HG02852 (cell line): Measurements from ENCODE around the gene PIM3.

Experiments used
- ATAC-seq: cut with Tn5 transposase; IDR thresholded peaks from one replicate; pipeline ENCODE4 v1.9.1; 2021; ENCODE audit warnings: mild to moderate bottlenecking, moderate library complexity; ENCODE audit not compliant: unreplicated experiment

Gene PIM3

GRCh38 chr22:49954991-49955580 lies 5.5 kb upstream of the PIM3 start:
- ATAC-seq, result no peak

DNA sequence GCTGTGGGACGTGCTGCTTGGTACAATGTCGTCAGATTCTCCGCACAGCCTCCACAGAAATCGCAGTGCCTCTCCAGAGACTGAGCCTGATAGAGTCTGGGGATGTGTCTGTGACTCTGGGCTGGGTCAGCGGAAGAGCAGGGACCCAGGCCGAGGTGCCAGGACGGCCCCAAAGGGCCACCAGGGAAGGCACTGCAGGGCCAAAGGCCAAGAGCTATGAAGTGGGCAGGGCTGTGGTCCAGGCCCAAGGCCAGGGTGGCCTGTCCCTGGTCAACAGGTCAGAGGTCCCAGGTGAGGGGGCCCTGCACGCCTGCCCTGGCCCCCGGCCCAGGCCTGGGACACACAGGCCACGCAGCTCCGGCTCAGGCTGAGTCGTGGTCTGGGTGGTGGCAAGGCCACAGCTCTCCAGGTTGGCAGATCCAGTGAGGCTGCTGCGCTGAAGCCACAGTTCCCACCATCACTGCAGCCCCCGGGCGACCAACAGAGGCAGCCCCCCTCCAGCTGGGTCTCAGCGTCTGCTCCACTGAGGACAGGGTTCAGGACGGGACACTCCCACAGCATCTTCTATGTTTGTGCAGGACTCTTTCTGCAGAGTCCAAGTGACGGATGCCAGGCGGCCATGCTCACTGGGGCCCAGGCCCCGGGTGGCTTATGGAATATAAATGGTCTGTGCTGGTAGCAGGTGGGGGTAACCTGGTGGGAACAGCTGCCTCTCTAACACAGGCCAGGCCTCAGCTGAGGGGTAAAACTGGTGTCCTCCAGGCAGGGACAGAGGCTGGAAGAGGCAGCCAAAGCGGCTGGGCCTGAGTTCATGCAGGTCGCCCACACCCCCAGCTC lies 4.8 kb upstream of the PIM3 start:
- no peak for ATAC-seq

DNA sequence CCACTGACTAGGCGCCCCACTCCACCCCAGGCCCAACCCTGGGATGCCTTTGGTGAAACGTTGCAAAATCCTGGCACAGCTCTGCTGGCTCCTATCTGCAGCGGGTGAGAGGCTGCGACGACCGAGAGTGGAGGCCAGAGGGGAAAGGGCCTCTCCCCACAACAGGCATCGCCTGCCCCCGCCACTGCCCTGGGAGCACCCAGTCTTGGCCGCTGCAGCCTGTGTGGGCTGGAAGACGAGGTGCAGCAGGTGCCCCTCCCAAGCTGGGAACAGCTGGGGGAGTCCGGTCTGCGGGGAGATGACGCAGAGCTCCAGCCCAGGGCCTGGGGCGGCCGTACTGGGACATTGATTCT lies 4.2 kb upstream of the PIM3 start:
- ATAC-seq, result no peak

DNA sequence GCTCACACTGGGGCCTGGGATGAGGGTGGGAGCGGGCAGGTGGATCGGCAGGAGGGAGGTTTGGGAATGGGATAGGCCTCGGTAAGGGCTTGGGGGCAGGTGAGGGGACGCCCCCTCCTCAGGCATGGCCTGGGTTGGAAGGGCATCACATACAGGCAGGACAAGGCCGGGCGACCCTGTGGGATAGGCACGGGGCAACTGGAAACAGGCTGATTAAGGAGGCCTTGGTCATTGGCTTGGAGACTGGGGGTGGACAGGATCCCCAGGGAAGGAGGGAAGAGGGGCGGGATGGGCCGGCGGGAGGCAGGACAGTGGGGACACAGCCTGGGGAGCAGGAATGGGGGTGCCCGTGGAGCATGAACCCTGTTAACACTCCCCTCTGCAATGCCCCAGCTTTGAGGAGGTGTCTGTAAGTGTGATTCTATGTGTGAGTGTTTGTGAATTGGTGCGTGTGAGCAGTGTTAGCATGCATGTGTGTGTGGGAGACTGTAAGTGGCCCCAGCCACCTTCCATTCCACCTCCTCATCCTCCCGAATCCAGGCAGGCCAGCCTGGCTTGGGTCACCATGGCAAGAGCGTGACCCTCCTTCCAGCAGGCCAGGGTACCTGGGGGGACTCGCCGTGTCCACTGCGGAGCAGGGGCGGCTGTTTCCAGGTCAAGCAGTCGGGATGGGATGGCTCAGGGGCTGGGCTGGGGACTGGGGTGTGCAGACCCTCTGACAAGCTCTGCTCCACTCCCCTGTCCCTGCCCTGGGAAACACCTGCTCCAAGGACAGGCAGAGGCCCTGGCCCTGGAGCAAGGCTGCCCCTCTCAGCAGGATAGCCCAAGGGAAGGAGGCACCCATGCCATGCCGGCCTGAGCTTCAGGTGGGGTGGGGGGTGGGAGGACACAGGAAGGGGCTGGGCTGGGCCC lies 3.4 kb upstream of the PIM3 start:
- ATAC-seq, result no peak

GRCh38 chr22:49957826-49958365 lies 2.7 kb upstream of the PIM3 start:
- ATAC-seq, result no peak

- no peak for ATAC-seq
Observed at GRCh38 chr22:49958366-49958921, 2.1 kb upstream of the PIM3 start.

DNA sequence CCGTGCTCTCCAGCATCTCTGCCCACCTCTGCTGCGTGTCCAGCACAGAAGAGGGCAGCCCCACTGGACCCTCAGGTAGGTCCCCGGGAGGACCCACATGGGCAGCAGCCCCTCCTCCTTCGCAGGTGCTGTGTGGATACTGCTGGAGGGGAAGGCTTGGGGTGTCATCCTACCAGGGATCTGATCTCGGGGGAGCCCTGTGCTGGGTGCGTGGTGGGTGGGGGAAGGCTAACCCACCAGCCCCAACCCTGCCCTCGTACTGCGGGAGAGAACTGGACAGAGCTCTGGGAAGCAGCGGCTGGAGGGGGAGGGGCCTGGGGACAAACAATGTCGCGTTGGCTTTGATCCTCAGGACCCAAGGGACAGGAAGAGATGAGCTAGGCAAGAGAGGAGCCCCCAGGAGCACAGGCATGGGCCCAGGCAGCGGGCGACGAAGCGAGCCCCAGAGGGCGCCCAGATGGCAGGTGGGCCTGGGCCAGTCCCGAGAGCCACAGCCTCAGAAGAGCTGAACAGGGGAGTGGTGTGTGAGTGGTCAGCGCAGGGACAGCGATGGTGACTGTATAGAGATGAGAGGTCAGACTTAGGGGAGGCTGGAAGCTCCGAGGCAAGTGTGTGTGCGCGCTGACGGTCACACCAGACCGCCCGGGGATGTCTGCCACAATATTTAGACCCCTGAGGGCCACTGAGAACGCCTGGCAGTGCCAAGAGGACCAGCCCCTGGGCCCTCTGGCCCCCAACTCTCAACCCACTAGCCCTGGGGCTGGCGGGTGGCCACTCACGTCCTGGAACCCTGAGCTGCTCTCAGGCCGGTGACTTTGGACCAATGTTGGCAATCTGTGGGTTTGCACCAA lies 1.4 kb upstream of the PIM3 start:
- no peak for ATAC-seq

DNA sequence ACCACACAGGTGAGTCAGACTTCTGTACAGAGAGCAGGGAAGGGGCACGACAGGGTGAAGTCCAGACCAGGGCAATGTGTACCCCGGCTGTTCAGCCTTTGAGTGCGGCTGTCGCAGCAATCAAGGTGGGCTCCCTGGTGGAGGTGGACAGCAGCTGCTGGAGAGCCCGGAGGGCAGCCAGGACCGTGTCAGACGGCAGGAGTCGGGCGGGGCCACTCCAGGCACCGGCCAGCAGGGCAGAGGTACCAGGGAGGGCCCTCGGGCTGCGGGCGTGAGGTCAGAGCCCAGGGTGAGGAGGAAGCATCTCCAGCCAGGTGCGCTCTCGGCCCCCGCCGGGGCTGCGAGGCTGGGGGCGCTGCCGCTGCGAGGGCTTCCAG lies 802 bp upstream of the PIM3 start:
- peak; percentile 13 for ATAC-seq

DNA sequence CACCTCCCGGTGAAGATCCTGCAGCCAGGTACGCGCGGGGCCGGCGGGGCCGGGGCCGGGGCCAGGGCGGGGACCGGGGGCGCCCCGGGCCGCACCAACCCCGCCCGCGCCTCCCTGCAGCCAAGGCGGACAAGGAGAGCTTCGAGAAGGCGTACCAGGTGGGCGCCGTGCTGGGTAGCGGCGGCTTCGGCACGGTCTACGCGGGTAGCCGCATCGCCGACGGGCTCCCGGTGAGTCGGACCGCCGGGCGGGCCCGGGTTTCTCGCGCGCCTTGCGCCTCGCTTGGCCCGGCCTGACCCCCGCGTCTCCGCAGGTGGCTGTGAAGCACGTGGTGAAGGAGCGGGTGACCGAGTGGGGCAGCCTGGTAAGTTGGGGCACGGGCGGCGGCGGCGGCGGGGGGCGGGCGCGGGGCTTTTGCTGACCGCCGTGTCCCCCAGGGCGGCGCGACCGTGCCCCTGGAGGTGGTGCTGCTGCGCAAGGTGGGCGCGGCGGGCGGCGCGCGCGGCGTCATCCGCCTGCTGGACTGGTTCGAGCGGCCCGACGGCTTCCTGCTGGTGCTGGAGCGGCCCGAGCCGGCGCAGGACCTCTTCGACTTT lies 531 bp downstream of the PIM3 start:
- ATAC-seq, result peak; percentile 1

- no peak for ATAC-seq
Observed at GRCh38 chr22:49961601-49962011, 1.0 kb downstream of the PIM3 start.

- no peak for ATAC-seq
Observed at GRCh38 chr22:49962012-49962750, 1.6 kb downstream of the PIM3 start.

GRCh38 chr22:49962751-49963646 lies 2.4 kb downstream of the PIM3 start:
- ATAC-seq, result no peak

DNA sequence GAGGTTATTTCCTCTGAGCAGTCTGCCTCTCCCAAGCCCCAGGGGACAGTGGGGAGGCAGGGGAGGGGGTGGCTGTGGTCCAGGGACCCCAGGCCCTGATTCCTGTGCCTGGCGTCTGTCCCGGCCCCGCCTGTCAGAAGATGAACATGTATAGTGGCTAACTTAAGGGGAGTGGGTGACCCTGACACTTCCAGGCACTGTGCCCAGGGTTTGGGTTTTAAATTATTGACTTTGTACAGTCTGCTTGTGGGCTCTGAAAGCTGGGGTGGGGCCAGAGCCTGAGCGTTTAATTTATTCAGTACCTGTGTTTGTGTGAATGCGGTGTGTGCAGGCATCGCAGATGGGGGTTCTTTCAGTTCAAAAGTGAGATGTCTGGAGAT lies 3.1 kb downstream of the PIM3 start:
- ATAC-seq, result no peak

DNA sequence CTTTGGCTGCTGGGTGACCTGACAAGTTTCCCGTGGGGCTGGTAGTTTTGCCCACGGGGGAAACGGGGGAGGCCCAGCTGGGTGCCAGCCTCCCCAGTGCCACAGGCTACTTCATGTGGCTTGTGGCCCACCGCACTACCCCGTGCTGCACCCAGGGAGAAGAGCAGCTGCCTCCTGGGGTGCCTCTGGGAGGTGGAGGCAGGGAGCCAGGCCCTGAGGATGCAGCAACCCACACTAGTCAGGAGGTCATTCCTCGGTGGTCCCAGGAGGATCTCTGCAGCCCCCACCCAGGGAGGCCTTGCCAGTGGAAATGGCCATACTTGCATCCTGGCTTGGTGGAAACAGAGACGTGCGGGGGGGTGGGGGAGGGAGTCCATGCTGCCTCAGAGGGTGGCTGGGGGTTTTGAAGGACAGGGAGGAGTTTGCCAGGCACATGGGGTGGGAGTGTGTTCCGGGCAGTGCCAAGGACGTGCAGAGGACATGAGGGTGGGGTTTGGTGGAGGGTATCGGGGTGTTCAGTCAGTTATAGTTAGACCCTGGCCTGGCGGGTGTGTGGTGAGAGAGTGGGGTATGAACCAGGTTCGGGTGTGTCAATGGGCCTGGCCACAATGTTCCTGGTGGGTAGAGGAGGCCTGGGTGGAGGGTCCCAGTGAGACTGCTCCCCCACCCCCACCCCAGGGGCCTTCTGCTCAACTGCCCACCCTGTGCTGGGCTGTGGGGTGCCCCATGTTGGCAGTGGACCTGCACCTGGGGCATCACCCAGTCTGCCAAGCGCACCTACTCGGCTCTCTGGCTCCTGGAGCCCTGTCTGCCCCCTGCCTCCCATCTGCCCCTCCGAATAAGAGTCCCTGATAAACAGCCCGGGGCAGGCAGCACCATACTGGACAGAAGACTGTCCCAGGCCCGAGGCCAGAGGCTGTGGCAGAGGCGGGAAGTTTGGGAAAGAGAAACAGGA lies 3.8 kb downstream of the PIM3 start:
- no peak for ATAC-seq

- ATAC-seq, result no peak
Observed at GRCh38 chr22:49965091-49966040, 4.8 kb downstream of the PIM3 start.
